H9 (cell line): ENCODE results near the gene TGIF1. TPM values are rescaled to one million over a fixed set of nuclear protein-coding genes. Genes with fewer than 3 reads are reported as not detected.
A peak's percentile ranks its signal among the peaks of the same experiment; 100 is the strongest.

Experiments
- DNase-seq: peaks from one replicate; pipeline ENCODE4 v3.0.0-alpha.2; 2017
- H2AFZ ChIP-seq: one replicate; pipeline ENCODE4 v1.6.1; 2013; ENCODE audit warnings: mild to moderate bottlenecking, low read length, control low read depth, moderate library complexity
- H2AK5ac ChIP-seq: 2 replicates; pipeline ENCODE4 v1.6.1; 2013; ENCODE audit warnings: low read length, control low read depth, mixed read lengths; ENCODE audit not compliant: insufficient read length
- H2BK120ac ChIP-seq: one replicate; pipeline ENCODE4 v1.6.1; 2013; ENCODE audit warnings: low read depth, mild to moderate bottlenecking, low read length, control low read depth, inconsistent platforms; ENCODE audit not compliant: poor library complexity, severe bottlenecking
- H2BK12ac ChIP-seq: 2 replicates; pipeline ENCODE4 v1.6.1; 2013; ENCODE audit warnings: low read length, control low read depth, mixed read lengths, low read depth; ENCODE audit not compliant: insufficient read length
- H2BK15ac ChIP-seq: 2 replicates; pipeline ENCODE4 v1.6.1; 2013; ENCODE audit warnings: low read depth, low read length, control low read depth
- H2BK20ac ChIP-seq: one replicate; pipeline ENCODE4 v1.6.1; 2013; ENCODE audit warnings: low read depth, mild to moderate bottlenecking, low read length, control low read depth, inconsistent platforms; ENCODE audit not compliant: poor library complexity, severe bottlenecking
- H2BK5ac ChIP-seq: 2 replicates; pipeline ENCODE4 v1.6.1; 2013; ENCODE audit warnings: low read length, control low read depth, mixed read lengths; ENCODE audit not compliant: insufficient read length
- H3K14ac ChIP-seq: 2 replicates; pipeline ENCODE4 v1.6.1; 2013; ENCODE audit warnings: low read length, control low read depth; ENCODE audit not compliant: insufficient read depth
- H3K18ac ChIP-seq: 2 replicates; pipeline ENCODE4 v1.6.1; 2013; ENCODE audit warnings: low read depth, mild to moderate bottlenecking, mixed read lengths, low read length, control low read depth; ENCODE audit not compliant: insufficient read length
- H3K23ac ChIP-seq: 2 replicates; pipeline ENCODE4 v1.6.1; 2013; ENCODE audit warnings: low read length, control low read depth, mixed read lengths, low read depth; ENCODE audit not compliant: insufficient read length
- H3K23me2 ChIP-seq: 2 replicates; pipeline ENCODE4 v1.6.1; 2013; ENCODE audit warnings: low read depth, mild to moderate bottlenecking, mixed read lengths, low read length, control low read depth; ENCODE audit not compliant: insufficient read length, poor library complexity, severe bottlenecking
- H3K27ac ChIP-seq: 2 replicates; pipeline ENCODE4 v1.5.1; 2013; ENCODE audit warnings: low read length, control low read depth, mixed read lengths, low read depth; ENCODE audit not compliant: insufficient read length
- H3K27me3 ChIP-seq: 2 replicates; pipeline ENCODE4 v1.6.1; 2013; ENCODE audit warnings: low read length, control low read depth, inconsistent platforms; ENCODE audit not compliant: insufficient read depth
- H3K4ac ChIP-seq: 2 replicates; pipeline ENCODE4 v1.6.1; 2013; ENCODE audit warnings: low read depth, mild to moderate bottlenecking, control low read depth, inconsistent platforms, low read length, moderate library complexity
- H3K4me1 ChIP-seq: 2 replicates; pipeline ENCODE4 v1.6.1; 2013; ENCODE audit warnings: low read length, control low read depth, inconsistent platforms; ENCODE audit not compliant: insufficient read depth
- H3K4me2 ChIP-seq: 2 replicates; pipeline ENCODE4 v1.6.1; 2013; ENCODE audit warnings: low read length, control low read depth, mixed read lengths; ENCODE audit not compliant: insufficient read length, insufficient read depth
- H3K56ac ChIP-seq: 2 replicates; pipeline ENCODE4 v1.6.1; 2013; ENCODE audit warnings: low read depth, mild to moderate bottlenecking, mixed read lengths, low read length, control low read depth; ENCODE audit not compliant: insufficient read length
- H3K79me1 ChIP-seq: 2 replicates; pipeline ENCODE4 v1.6.1; 2013; ENCODE audit warnings: low read depth, mild to moderate bottlenecking, moderate library complexity, low read length, control low read depth, inconsistent platforms; ENCODE audit not compliant: insufficient read depth, poor library complexity, severe bottlenecking
- H3K79me2 ChIP-seq: 2 replicates; pipeline ENCODE4 v1.6.1; 2013; ENCODE audit warnings: low read length, control low read depth, inconsistent platforms; ENCODE audit not compliant: insufficient read depth
- H3K9ac ChIP-seq: 2 replicates; pipeline ENCODE4 v1.6.1; 2013; ENCODE audit warnings: low read length, control low read depth, mixed read lengths; ENCODE audit not compliant: insufficient read length; ENCODE audit errors: extremely low read depth
- H3K9me3 ChIP-seq: one replicate; pipeline ENCODE4 v1.6.1; 2013; ENCODE audit warnings: low read depth, low read length, inconsistent platforms; ENCODE audit not compliant: control insufficient read depth
- H3T11ph ChIP-seq: one replicate; pipeline ENCODE4 v1.6.1; 2013; ENCODE audit warnings: mild to moderate bottlenecking, low read length, control low read depth, inconsistent platforms
- H4K20me1 ChIP-seq: one replicate; pipeline ENCODE4 v1.6.1; 2013; ENCODE audit not compliant: control insufficient read depth, insufficient read length, insufficient read depth
- H4K5ac ChIP-seq: 2 replicates; pipeline ENCODE4 v1.6.1; 2013; ENCODE audit warnings: low read depth, mild to moderate bottlenecking, mixed read lengths, low read length, control low read depth; ENCODE audit not compliant: insufficient read length
- H4K8ac ChIP-seq: replicated peaks from 2 replicates; pipeline ENCODE4 v1.6.1; 2013; ENCODE audit warnings: low read length, control low read depth, mixed read lengths, low read depth; ENCODE audit not compliant: insufficient read length
- H4K91ac ChIP-seq: 2 replicates; pipeline ENCODE4 v1.6.1; 2013; ENCODE audit warnings: low read depth, mild to moderate bottlenecking, moderate library complexity, mixed read lengths, low read length, control low read depth; ENCODE audit not compliant: insufficient read length
- H3K27ac Mint-ChIP-seq, 3 experiments: 2 replicates in 2 of 3; 3 replicates in 1 of 3; pipeline ENCODE4 v1.8.0; 2020 to 2021; ENCODE audit warnings: mixed read lengths in 3 of 3, mild to moderate bottlenecking in 1 of 3, moderate library complexity in 1 of 3
- H3K27me3 Mint-ChIP-seq: 2 replicates; pipeline ENCODE4 v1.8.0; 2021; ENCODE audit warnings: low read depth, mild to moderate bottlenecking, moderate library complexity, mixed read lengths
- H3K36me3 Mint-ChIP-seq, 3 experiments: 2 replicates in 2 of 3; 3 replicates in 1 of 3; pipeline ENCODE4 v1.8.0; 2020 to 2021; ENCODE audit warnings: low read depth in 3 of 3, mixed read lengths in 3 of 3; ENCODE audit not compliant: insufficient read depth in 1 of 3
- H3K4me1 Mint-ChIP-seq, 2 experiments: 2 replicates each; pipeline ENCODE4 v1.8.0; 2020; ENCODE audit warnings: mixed read lengths in 2 of 2
- H3K4me3 Mint-ChIP-seq, 2 experiments: 2 replicates in 1 of 2; 3 replicates in 1 of 2; pipeline ENCODE4 v1.8.0; 2020 to 2021; ENCODE audit warnings: mild to moderate bottlenecking in 2 of 2, mixed read lengths in 2 of 2, moderate library complexity in 1 of 2
- H3K9me3 Mint-ChIP-seq, 2 experiments: 2 replicates in 1 of 2; 3 replicates in 1 of 2; pipeline ENCODE4 v1.8.0; 2020; ENCODE audit warnings: mild to moderate bottlenecking in 2 of 2, mixed read lengths in 2 of 2, moderate library complexity in 1 of 2
- CTCF ChIP-seq: fragments of 200-600 bp; sonication (generic); conservative IDR thresholded peaks from 3 replicates; pipeline ENCODE4 v1.8.0; 2021; ENCODE audit warnings: antibody characterized with exemption, mild to moderate bottlenecking
- WGBS: extraction: QIAGEN DNeasy Blood & Tissue Kit; methylation state at CpG from one replicate; pipeline ENCODE4 v1.1.7; 2013; ENCODE audit warnings: missing lambda C conversion rate, low lambda C conversion rate, mixed read lengths; ENCODE audit not compliant: insufficient read length; ENCODE audit errors: extremely low coverage; 5-methylcytosine and 5-hydroxymethylcytosine counted together
- total RNA-seq: library from RNA; stranded (reverse); gene quantifications from 2 replicates; pipeline ENCODE4 v1.2.1, GENCODE V29; 2021

TGIF1 gene
- total RNA-seq, 1 experiment from 2014 or later = 261 TPM

GRCh38 chr18:3498698-3499471 is 48.9 kb downstream of the TGIF1 start:
- no peak overlapping the region for H4K5ac ChIP-seq
- peak overlapping the region; percentile 62 for H3K14ac ChIP-seq
- H3K4me1 ChIP-seq = peaks cover 3% of the 10 kb centered on the region; the same call in 1 of the 2 replicates
- Mint-ChIP-seq H3K9me3 (no peaks in the 10 kb centered on the region), H3K4me3 (peak overlapping the region; percentile 66 to 81), H3K27me3 (peaks cover 20% of the 10 kb centered on the region), H3K36me3 (no peaks in the 10 kb centered on the region), H3K27ac (no peak overlapping the region), H3K4me1 (peaks cover 31 to 33% of the 10 kb centered on the region in 2 experiments)
- H2BK120ac ChIP-seq = peak overlapping the region; percentile 38
- H3K23me2 ChIP-seq = peaks cover 6% of the 10 kb centered on the region
- H2AFZ ChIP-seq = no peak overlapping the region
- no peak overlapping the region for H2BK20ac ChIP-seq
- H4K91ac ChIP-seq = no peak overlapping the region
- H4K8ac ChIP-seq = no peak overlapping the region
- no peak overlapping the region for H2AK5ac ChIP-seq
- WGBS = no CpG with 5 or more reads among the region's 58 CpGs
- no peak overlapping the region for H3K56ac ChIP-seq
- H3K9me3 ChIP-seq = no peaks in the 10 kb centered on the region
- no peak overlapping the region for H3K4ac ChIP-seq
- H3K79me1 ChIP-seq = no peaks in the 10 kb centered on the region
- no peak overlapping the region for H3K9ac ChIP-seq
- H3K4me2 ChIP-seq = peak overlapping the region; percentile 55
- peak overlapping the region; percentile 50 for H3K18ac ChIP-seq
- no peak overlapping the region for H2BK12ac ChIP-seq
- no peak overlapping the region for H2BK5ac ChIP-seq
- H3K79me2 ChIP-seq = no peaks in the 10 kb centered on the region
- no peak overlapping the region for H3K27ac ChIP-seq
- H3K27me3 ChIP-seq = no peaks in the 10 kb centered on the region; the same call in 1 of the 2 replicates
- H4K20me1 ChIP-seq = no peaks in the 10 kb centered on the region
- no peak overlapping the region for H3K23ac ChIP-seq
- TF ChIP-seq CTCF = no peak
- DNase-seq = peak; percentile 63
- H3T11ph ChIP-seq = no peak overlapping the region
- no peak overlapping the region for H2BK15ac ChIP-seq
